D721Med (cell line): Measurements from ENCODE around the gene SLX4IP.
A peak's percentile ranks its signal among the peaks of the same experiment; 100 is the strongest.

Experiments
- DNase-seq: peaks from one replicate; pipeline ENCODE4 v3.0.0; 2011; ENCODE audit warnings: low spot score; ENCODE audit not compliant: insufficient read length
- FAIRE-seq: peaks from 2 replicates; lab custom pipeline; 2011; peaks lifted over from hg19 to GRCh38; lab: Jason Lieb, UNC
- TF ChIP-seq, protein P1 (sequence below): IDR thresholded peaks from 2 replicates; pipeline ENCODE4 v1.5.1; 2012; ENCODE audit warnings: mild to moderate bottlenecking, control low read depth; ENCODE audit not compliant: insufficient read depth; ENCODE audit errors: missing control alignments

SLX4IP gene

GRCh38 chr20:10466855-10467254, 31.8 kb downstream of the SLX4IP start:
- FAIRE-seq = no peak
- TF ChIP-seq, protein P1, sequence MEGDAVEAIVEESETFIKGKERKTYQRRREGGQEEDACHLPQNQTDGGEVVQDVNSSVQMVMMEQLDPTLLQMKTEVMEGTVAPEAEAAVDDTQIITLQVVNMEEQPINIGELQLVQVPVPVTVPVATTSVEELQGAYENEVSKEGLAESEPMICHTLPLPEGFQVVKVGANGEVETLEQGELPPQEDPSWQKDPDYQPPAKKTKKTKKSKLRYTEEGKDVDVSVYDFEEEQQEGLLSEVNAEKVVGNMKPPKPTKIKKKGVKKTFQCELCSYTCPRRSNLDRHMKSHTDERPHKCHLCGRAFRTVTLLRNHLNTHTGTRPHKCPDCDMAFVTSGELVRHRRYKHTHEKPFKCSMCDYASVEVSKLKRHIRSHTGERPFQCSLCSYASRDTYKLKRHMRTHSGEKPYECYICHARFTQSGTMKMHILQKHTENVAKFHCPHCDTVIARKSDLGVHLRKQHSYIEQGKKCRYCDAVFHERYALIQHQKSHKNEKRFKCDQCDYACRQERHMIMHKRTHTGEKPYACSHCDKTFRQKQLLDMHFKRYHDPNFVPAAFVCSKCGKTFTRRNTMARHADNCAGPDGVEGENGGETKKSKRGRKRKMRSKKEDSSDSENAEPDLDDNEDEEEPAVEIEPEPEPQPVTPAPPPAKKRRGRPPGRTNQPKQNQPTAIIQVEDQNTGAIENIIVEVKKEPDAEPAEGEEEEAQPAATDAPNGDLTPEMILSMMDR = no peak
- no peak for DNase-seq

- FAIRE-seq = no peak
- TF ChIP-seq, protein P1 = no peak
- no peak for DNase-seq
Measured at GRCh38 chr20:10467681-10468339, 32.7 kb downstream of the SLX4IP start.

GRCh38 chr20:10468340-10468845, 33.3 kb downstream of the SLX4IP start:
- TF ChIP-seq, protein P1 = no peak
- DNase-seq (no peak), FAIRE-seq (no peak)

GRCh38 chr20:10469056-10469455, 34.0 kb downstream of the SLX4IP start:
- TF ChIP-seq, protein P1 = no peak
- no peak for FAIRE-seq
- no peak for DNase-seq

DNA sequence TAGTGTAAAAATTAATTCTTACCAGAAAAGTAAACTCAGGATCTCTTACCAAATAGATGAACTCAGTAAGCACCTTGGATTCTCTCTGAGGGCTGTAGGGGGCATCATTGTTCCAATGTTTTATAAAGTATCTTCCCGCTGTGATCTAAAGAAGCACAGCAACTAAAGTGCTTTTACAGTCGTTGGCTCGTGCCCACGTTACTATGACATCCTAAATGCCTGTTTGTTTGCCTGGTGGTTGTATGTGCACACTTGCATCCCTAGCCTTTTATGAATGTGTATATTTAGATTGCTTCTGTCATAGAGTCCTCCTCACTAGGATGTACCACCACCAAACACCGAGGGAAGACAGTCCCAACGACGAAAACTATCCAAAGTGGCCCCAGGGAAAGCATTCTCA, 34.5 kb downstream of the SLX4IP start:
- FAIRE-seq = no peak
- TF ChIP-seq, protein P1 = peak; percentile 58
- no peak for DNase-seq

DNA sequence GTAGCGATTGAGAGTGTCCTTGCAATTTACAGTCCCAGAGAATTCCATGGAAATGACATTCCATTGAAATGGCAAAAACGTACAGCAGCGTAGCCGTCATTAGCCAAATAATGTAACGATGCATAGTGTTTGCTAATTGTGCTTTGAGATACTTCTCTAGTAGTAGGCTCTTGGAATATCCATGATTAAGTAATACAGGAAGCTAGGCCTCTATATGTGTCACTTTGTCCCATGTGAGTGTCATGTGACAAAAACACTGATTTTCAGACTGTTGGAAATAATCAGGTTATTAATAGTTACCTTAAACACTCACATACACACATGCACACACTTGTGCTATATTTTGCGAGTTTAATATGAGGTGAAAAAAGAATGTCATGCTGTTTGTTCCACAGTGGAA, 35.2 kb downstream of the SLX4IP start:
- DNase-seq (no peak), FAIRE-seq (no peak)
- TF ChIP-seq, protein P1 = no peak

DNA sequence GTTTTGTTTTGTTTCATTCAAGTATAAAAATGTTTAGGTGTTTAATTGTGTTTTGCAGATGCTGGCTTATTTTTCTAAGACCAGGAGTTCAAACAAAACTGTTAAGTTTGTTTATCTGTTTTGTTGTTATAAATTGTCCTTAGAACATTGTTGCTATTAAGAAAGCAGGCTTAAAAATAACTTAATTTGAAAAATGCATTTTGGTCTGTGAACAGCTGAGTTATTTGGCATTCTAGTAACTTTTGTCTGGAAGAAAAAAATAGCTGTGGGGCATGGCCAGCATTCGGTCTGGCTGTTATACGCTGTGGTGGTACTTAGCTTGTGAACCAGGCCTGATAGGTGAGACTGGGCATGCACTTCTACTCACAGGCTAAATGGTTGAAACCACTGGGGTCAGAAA, 37.8 kb downstream of the SLX4IP start:
- DNase-seq (no peak), FAIRE-seq (no peak)
- TF ChIP-seq, protein P1 = no peak
